Osteoblast (primary cell): ENCODE results near the gene TACO1. TPM values are rescaled to one million over a fixed set of nuclear protein-coding genes. Genes with fewer than 3 reads are reported as not detected.

Experiments
- DNase-seq: peaks from one replicate; pipeline ENCODE4 v3.0.0; 2011; ENCODE audit warnings: low spot score, mixed read lengths; ENCODE audit not compliant: insufficient read length; ENCODE audit errors: missing footprints
- H2AFZ ChIP-seq: 2 replicates; pipeline ENCODE4 v1.6.0; 2011; ENCODE audit warnings: mild to moderate bottlenecking, low read length
- H3K27ac ChIP-seq: 2 replicates; pipeline ENCODE4 v1.5.1; 2011; ENCODE audit warnings: mild to moderate bottlenecking, low read depth, low read length, moderate library complexity
- H3K27me3 ChIP-seq: 2 replicates; pipeline ENCODE4 v1.6.0; 2012; ENCODE audit warnings: mild to moderate bottlenecking, control low read depth, inconsistent platforms, low read length, moderate library complexity; ENCODE audit not compliant: insufficient read depth
- H3K36me3 ChIP-seq: 2 replicates; pipeline ENCODE4 v1.5.1; 2011; ENCODE audit warnings: mild to moderate bottlenecking, low read length, control low read depth, moderate library complexity; ENCODE audit not compliant: insufficient read depth
- H3K4me1 ChIP-seq: 2 replicates; pipeline ENCODE4 v1.5.1; 2011; ENCODE audit warnings: mild to moderate bottlenecking, low read length, control low read depth, moderate library complexity; ENCODE audit not compliant: insufficient read depth
- H3K4me2 ChIP-seq: 2 replicates; pipeline ENCODE4 v1.6.0; 2011; ENCODE audit warnings: mild to moderate bottlenecking, low read length; ENCODE audit not compliant: insufficient read depth
- H3K4me3 ChIP-seq: fragments of 200-600 bp; sonication (generic); 3 replicates; pipeline ENCODE4 v1.5.1; 2012; ENCODE audit warnings: mild to moderate bottlenecking, low read length, inconsistent platforms; ENCODE audit not compliant: insufficient read depth
- H3K79me2 ChIP-seq: 2 replicates; pipeline ENCODE4 v1.6.0; 2012; ENCODE audit warnings: mild to moderate bottlenecking, low read length, control low read depth, inconsistent platforms; ENCODE audit not compliant: insufficient read depth
- H3K9me3 ChIP-seq: 2 replicates; pipeline ENCODE4 v1.5.1; 2011; ENCODE audit warnings: low read depth, low read length, control low read depth
- H4K20me1 ChIP-seq: 2 replicates; pipeline ENCODE4 v1.6.0; 2012; ENCODE audit warnings: mild to moderate bottlenecking, low read length, control low read depth; ENCODE audit not compliant: insufficient read depth
- CTCF ChIP-seq: IDR thresholded peaks from 2 replicates; pipeline ENCODE4 v1.5.1; 2011; ENCODE audit warnings: mild to moderate bottlenecking, low read depth, low read length, moderate library complexity; ENCODE audit errors: extremely low read depth
- total RNA-seq: library from RNA; depleted of rRNA; stranded (reverse); fragments of >200 nt; gene quantifications from 2 replicates; pipeline ENCODE4 v1.2.3, GENCODE V29; 2012

TACO1 gene
- total RNA-seq, 1 donor = 21.0 TPM

GRCh38 chr17:63587770-63588169 lies 12.9 kb upstream of the TACO1 start:
- H3K36me3 ChIP-seq = peaks cover 65% of the 10 kb centered on the region
- TF ChIP-seq CTCF = no peak
- H3K4me1 ChIP-seq = no peaks in the 10 kb centered on the region
- H3K4me3 ChIP-seq = no peak overlapping the region
- DNase-seq = no peak
- no peak overlapping the region for H2AFZ ChIP-seq
- no peak overlapping the region for H3K27ac ChIP-seq
- peaks cover 13% of the 10 kb centered on the region for H4K20me1 ChIP-seq
- H3K4me2 ChIP-seq = no peak overlapping the region
- no peaks in the 10 kb centered on the region for H3K27me3 ChIP-seq
- H3K9me3 ChIP-seq = no peaks in the 10 kb centered on the region
- peaks cover 6% of the 10 kb centered on the region for H3K79me2 ChIP-seq

DNA sequence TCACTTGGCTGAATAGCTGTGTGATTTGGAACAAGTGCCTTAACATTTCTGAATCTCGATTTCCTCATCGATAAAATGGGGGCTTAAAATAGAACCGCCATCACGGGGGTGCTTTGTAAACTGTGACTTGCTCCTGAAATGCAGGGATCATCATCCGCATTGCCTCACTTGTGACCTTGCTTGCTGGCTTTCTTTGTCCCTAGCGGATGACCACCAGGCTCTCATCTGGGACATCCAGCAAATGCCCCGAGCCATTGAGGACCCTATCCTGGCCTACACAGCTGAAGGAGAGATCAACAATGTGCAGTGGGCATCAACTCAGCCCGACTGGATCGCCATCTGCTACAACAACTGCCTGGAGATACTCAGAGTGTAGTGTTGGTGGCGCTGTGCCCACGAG lies 11.9 kb upstream of the TACO1 start:
- H3K79me2 ChIP-seq = peaks cover 4% of the 10 kb centered on the region
- peaks cover 61% of the 10 kb centered on the region for H3K36me3 ChIP-seq
- no peak for DNase-seq
- no peak overlapping the region for H3K4me2 ChIP-seq
- H3K4me3 ChIP-seq = no peak overlapping the region
- H3K4me1 ChIP-seq = no peaks in the 10 kb centered on the region
- H3K9me3 ChIP-seq = no peaks in the 10 kb centered on the region
- H3K27ac ChIP-seq = no peak overlapping the region
- H4K20me1 ChIP-seq = peaks cover 5% of the 10 kb centered on the region
- H3K27me3 ChIP-seq = no peaks in the 10 kb centered on the region
- H2AFZ ChIP-seq = no peak overlapping the region
- no peak for TF ChIP-seq CTCF

DNA sequence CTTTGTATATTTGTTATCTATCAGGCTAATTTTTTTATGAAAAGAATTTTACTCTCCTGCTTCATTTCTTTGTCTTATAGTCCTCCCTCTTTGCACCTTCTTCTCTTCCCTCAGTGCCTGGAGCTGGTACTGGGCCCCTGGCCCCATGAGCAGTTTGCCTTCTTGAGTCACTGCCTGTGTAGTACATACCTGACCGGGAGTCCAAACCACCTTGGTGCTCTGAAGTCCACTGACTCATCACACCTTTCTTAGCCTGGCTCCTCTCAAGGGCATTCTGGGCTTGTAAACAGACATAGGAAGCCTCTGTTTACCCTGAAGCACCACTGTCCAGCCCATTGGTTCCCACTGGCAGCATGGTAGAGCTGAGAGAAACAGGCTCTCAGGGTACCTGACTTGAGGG lies 11.0 kb upstream of the TACO1 start:
- no peak for TF ChIP-seq CTCF
- peaks cover 59% of the 10 kb centered on the region for H3K36me3 ChIP-seq
- H2AFZ ChIP-seq = no peak overlapping the region

GRCh38 chr17:63592797-63593196 lies 7.9 kb upstream of the TACO1 start:
- TF ChIP-seq CTCF = no peak
- Histone ChIP-seq H3K27ac (no peak overlapping the region), H3K4me2 (no peak overlapping the region), H3K4me3 (no peak overlapping the region), H2AFZ (no peak overlapping the region), H3K9me3 (no peaks in the 10 kb centered on the region), H3K4me1 (no peaks in the 10 kb centered on the region), H3K27me3 (no peaks in the 10 kb centered on the region), H4K20me1 (peaks cover 5% of the 10 kb centered on the region), H3K79me2 (peaks cover 4% of the 10 kb centered on the region), H3K36me3 (peaks cover 43% of the 10 kb centered on the region)
- DNase-seq = no peak

More for the DNA sequence above, 11.0 kb upstream of the TACO1 start:
- H3K4me3 ChIP-seq = no peak overlapping the region
- H3K27ac ChIP-seq = no peak overlapping the region
- H3K4me2 ChIP-seq = no peak overlapping the region
- DNase-seq = no peak
- H3K27me3 ChIP-seq = no peaks in the 10 kb centered on the region
- H3K79me2 ChIP-seq = peaks cover 4% of the 10 kb centered on the region
- H3K4me1 ChIP-seq = no peaks in the 10 kb centered on the region
- H4K20me1 ChIP-seq = peaks cover 5% of the 10 kb centered on the region
- no peaks in the 10 kb centered on the region for H3K9me3 ChIP-seq
